Choroid plexus epithelial cell (primary cell): ENCODE results near the gene HOMER1.
A peak's percentile ranks its signal among the peaks of the same experiment; 100 is the strongest.
"Not testable (repeated sequence)": the region's sequence is repeated elsewhere in the genome, so short reads cannot be mapped to it uniquely, and the experiment has no call there.

Experiments
- DNase-seq: peaks from one replicate; pipeline ENCODE4 v3.0.0-alpha.2; 2010; ENCODE audit warnings: low read depth
- H3K4me3 ChIP-seq: 2 replicates; pipeline ENCODE4 v1.5.1; 2011; ENCODE audit warnings: low read depth, mild to moderate bottlenecking, control low read depth, low read length, moderate library complexity
- TF ChIP-seq, protein P1 (sequence below): conservative IDR thresholded peaks from 2 replicates; pipeline ENCODE4 v1.5.1; 2011; ENCODE audit warnings: low read depth, mild to moderate bottlenecking, control low read depth, inconsistent platforms, low read length, moderate library complexity

HOMER1 gene

DNA sequence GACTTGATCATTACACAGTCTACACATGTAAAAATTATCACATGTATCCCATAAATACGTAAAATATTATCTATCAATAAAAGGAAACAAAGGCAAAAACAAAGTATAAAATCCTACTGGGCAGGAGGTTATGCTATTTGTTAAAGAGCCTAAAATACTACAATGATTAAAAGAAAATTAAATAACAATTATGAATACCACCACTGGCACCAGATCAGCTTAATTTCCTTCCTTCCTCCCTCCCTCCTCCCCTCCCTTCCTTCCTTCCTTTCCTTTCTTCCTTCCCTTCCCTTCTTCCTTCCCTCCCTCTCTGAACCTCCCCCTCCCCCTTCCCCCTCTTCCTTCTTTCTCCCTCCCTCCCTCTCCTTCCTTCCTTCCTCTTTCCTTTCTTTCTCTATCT lies 127.3 kb downstream of the HOMER1 start:
- DNase-seq, result no peak
- no peak overlapping the region for H3K4me3 ChIP-seq
- TF ChIP-seq, protein P1, sequence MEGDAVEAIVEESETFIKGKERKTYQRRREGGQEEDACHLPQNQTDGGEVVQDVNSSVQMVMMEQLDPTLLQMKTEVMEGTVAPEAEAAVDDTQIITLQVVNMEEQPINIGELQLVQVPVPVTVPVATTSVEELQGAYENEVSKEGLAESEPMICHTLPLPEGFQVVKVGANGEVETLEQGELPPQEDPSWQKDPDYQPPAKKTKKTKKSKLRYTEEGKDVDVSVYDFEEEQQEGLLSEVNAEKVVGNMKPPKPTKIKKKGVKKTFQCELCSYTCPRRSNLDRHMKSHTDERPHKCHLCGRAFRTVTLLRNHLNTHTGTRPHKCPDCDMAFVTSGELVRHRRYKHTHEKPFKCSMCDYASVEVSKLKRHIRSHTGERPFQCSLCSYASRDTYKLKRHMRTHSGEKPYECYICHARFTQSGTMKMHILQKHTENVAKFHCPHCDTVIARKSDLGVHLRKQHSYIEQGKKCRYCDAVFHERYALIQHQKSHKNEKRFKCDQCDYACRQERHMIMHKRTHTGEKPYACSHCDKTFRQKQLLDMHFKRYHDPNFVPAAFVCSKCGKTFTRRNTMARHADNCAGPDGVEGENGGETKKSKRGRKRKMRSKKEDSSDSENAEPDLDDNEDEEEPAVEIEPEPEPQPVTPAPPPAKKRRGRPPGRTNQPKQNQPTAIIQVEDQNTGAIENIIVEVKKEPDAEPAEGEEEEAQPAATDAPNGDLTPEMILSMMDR, result no peak

DNA sequence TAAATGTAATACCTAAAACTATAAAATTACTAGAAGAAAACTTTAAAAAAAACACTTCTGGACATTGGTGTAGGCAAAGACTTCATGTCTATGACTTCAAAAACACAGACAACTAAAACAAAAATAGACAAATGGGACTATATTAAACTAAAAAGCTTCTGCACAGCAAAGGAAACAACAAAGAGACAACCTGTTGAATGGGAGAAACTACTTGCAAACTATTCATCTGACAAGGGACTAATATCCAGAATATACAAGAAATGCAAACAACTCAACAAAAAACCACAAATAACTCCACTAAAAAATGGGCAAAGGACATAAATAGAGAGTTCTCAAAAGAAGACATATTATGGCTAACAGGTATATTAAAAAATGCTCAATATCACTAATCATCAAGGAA lies 128.8 kb downstream of the HOMER1 start:
- H3K4me3 ChIP-seq, DNase-seq: not testable (repeated sequence)

DNA sequence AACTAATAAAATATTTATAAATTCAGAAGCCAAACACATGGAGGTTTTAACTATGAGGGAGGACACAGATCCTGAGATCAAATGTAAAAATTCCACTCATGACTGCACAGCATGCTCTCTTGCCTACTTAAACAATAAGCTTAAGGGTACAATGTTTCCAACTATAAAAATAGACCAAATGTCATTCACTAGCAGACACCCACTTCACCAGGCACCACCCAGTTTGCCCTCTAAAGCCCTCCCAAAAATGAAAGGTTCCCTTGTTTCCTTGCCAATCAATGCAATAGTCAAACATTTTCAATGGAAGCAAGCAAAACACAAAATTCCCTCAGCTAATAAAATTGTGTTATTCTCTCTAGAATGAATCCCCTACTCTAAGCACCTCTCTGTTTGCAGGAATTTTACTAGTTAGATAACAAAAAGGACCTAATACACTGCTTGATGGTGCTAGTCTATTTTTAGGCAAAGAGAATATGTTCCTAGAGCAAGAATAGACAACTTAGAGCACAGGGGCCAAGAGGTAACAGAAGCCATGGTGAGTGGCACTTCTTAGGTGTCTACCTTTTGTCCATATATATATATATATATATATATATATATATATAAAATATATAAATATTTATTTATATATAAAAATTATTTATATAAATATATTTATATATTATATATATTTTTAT lies 135.3 kb downstream of the HOMER1 start:
- TF ChIP-seq, protein P1, result no peak
- DNase-seq, result peak; percentile 5
- no peak overlapping the region for H3K4me3 ChIP-seq

DNA sequence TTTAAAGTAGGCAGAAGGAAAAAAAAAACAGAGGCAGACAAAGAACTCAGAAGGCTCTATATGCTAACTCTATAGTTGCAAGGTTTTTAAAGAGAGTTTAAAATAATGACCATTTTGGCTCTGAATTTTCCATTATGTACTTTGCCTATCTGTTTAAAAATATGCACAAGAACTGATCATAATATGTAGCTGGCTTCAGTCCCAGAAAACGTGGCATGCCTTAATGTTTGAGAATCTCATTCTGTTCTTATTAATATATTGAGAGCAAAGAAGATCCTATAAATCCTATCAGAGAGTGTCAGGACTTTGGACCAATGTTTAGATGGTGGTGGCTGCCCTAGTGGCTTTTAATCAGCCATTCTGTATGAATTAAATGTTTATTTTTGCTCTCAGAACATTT lies 156.5 kb downstream of the HOMER1 start:
- DNase-seq, result peak; percentile 59
- no peak overlapping the region for H3K4me3 ChIP-seq
- TF ChIP-seq, protein P1, result no peak

DNA sequence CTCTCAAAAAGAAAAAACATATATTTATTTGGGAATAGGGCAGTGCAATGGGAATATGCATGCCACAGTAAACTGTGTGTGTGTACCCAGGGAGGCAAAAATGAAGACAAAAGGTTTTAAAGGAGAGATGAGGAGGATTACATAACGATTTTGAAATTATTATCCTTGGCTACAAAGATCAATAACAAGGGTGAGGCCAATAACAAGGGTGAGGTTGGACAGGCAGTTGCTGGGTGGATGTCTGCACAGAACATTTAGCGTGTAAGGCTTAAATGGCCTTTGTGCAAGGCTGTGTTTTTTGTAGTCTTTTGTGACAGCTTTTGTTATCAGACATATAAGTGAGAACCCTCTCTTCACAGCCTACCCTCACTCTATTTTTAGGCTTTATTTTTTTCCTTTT lies 164.1 kb downstream of the HOMER1 start:
- no peak for DNase-seq
- no peak overlapping the region for H3K4me3 ChIP-seq
- TF ChIP-seq, protein P1, result no peak

DNA sequence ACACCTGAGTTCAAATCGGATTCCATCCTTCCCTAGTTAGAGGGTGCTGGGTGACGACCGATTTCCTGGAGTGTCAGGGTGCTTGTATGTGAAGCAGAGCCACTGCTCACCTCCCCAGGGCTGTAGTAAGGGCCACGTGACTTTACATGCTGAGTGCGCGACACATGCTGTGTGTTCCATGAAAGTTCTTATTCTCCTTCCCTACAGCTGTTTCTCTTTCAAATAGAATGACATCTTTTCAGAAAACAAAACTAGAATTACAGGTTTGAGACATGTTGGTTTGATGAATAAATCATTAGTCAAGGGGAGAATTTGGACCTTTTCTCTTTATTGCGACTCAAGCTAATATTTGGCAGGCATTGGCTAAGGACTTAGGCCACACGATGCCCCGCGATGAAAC lies 164.9 kb downstream of the HOMER1 start:
- TF ChIP-seq, protein P1, result no peak
- H3K4me3 ChIP-seq, result no peak overlapping the region
- DNase-seq, result no peak

DNA sequence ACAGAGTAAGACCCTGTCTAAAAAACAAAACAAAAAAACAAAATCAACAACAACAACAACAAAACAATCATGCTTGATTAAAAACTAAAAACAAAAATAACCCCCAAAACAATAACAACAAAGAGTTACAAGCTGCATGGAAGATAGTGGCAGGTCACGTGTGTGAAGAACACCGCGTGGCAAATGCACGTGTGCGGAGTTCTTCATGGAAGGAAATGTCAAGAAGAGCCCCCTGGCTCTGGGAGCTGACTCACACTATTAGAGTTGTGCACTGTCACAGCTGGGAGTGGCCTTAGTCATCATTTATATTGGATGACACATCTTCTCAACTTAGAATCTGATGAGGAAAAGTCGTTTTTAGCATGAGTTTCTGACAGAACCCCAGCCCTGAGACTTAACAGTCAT lies 167.5 kb downstream of the HOMER1 start:
- peak; percentile 38 for DNase-seq
- TF ChIP-seq, protein P1, result no peak
- no peak overlapping the region for H3K4me3 ChIP-seq
